GM12878 (cell line): ENCODE measurements around the gene PIGN. TPM values are rescaled to one million over a fixed set of nuclear protein-coding genes. Genes with fewer than 3 reads are reported as not detected.

Experiments
- ATAC-seq: fragments of 200-7000 bp; cut with Tn5 transposase; 3 replicates; pipeline ENCODE4 v1.9.1; 2020; ENCODE audit warnings: mild to moderate bottlenecking, moderate library complexity
- BruUV-seq: library from RNA; stranded (reverse); fragments of 400-500 nt; replicated peaks from 2 replicates; lab custom pipeline; 2021; lab: Mats Ljungman, UMichigan
- CTCF ChIA-PET: fragments of 300-600 bp; sonication (Branson Sonifier 250); formaldehyde crosslinking; extraction: SDS; loops from one replicate; lab custom pipeline; 2021; ENCODE audit warnings: inconsistent platforms; lab: Yijun Ruan, JAX
- POLR2A ChIA-PET: fragments of 350-600 bp; formaldehyde crosslinking; extraction: SDS; loops from one replicate; lab custom pipeline; 2021; ENCODE audit warnings: inconsistent platforms; lab: Charles Lee
- RAD21 ChIA-PET: fragments of 300-600 bp; sonication (Branson Sonifier 250); formaldehyde crosslinking; loops from one replicate; lab custom pipeline; 2023; ENCODE audit warnings: antibody characterized with exemption; ENCODE audit not compliant: unreplicated experiment; lab: Charles Lee
- SMC1A ChIA-PET: fragments of 300-600 bp; sonication (Branson Sonifier 250); formaldehyde crosslinking; loops from one replicate; lab custom pipeline; 2023; ENCODE audit not compliant: unreplicated experiment, uncharacterized antibody; lab: Charles Lee
- DNase-seq: peaks from one replicate; pipeline ENCODE4 v3.0.0-alpha.2; 2011; ENCODE audit warnings: low read depth, low spot score
- FAIRE-seq: peaks from 3 replicates; lab custom pipeline; 2011; peaks lifted over from hg19 to GRCh38; lab: Jason Lieb, UNC
- H2AFZ ChIP-seq: 2 replicates; pipeline ENCODE4 v1.6.0; 2011; ENCODE audit warnings: low read depth, low read length, control low read depth; ENCODE audit not compliant: control insufficient read depth
- H3K27ac ChIP-seq: 2 replicates; pipeline ENCODE4 v1.5.1; 2011; ENCODE audit warnings: control low read depth; ENCODE audit not compliant: control insufficient read depth, insufficient read depth
- H3K27me3 ChIP-seq, 2 experiments: replicated peaks in 1 of 2; 2 replicates each; pipeline versions ENCODE4 v1.6.0 to v1.6.1; 2011; ENCODE audit warnings: low read length in 1 of 2; ENCODE audit not compliant: control insufficient read depth in 2 of 2, insufficient read depth in 2 of 2
- H3K36me3 ChIP-seq, 2 experiments: 2 replicates each; pipeline ENCODE4 v1.5.1; 2011; ENCODE audit warnings: low read length in 1 of 2; ENCODE audit not compliant: control insufficient read depth in 2 of 2, insufficient read depth in 2 of 2
- H3K4me1 ChIP-seq: 2 replicates; pipeline ENCODE4 v1.6.1; 2011; ENCODE audit warnings: mild to moderate bottlenecking, low read length, moderate library complexity, mixed read lengths; ENCODE audit not compliant: control insufficient read depth, insufficient read depth
- H3K4me2 ChIP-seq: 2 replicates; pipeline ENCODE4 v1.6.0; 2011; ENCODE audit warnings: control low read depth; ENCODE audit not compliant: control insufficient read depth, insufficient read depth
- H3K4me3 ChIP-seq: fragments of 200-600 bp; sonication (generic); 2 replicates; pipeline ENCODE4 v1.5.1; 2016
- H3K79me2 ChIP-seq: 2 replicates; pipeline ENCODE4 v1.6.0; 2011; ENCODE audit warnings: low read length; ENCODE audit not compliant: control insufficient read depth, insufficient read depth
- H3K9ac ChIP-seq: 2 replicates; pipeline ENCODE4 v1.8.0; 2011; ENCODE audit warnings: low read length, control low read depth, mixed read lengths; ENCODE audit not compliant: control insufficient read depth, insufficient read depth
- H3K9me3 ChIP-seq: replicated peaks from 3 replicates; pipeline ENCODE4 v1.5.1; 2011; ENCODE audit warnings: mild to moderate bottlenecking, low read length; ENCODE audit not compliant: control insufficient read depth, insufficient read depth
- H4K20me1 ChIP-seq: 2 replicates; pipeline ENCODE4 v1.6.0; 2011; ENCODE audit not compliant: control insufficient read depth, insufficient read depth
- ASH2L ChIP-seq: fragments of 300-600, 200-600 bp; sonication (generic); IDR thresholded peaks from 2 replicates; pipeline ENCODE4 v1.6.1; 2017; ENCODE audit warnings: low read depth, mild to moderate bottlenecking, borderline replicate concordance
- BACH1 ChIP-seq: fragments of 450-650 bp; IDR thresholded peaks from 2 replicates; pipeline ENCODE4 v1.6.1; 2017; ENCODE audit warnings: mild to moderate bottlenecking, borderline replicate concordance
- BRCA1 ChIP-seq: IDR thresholded peaks from 2 replicates; pipeline ENCODE4 v1.6.1; 2011; ENCODE audit warnings: low read depth, low read length, improper control_type of control experiment
- CBX3 ChIP-seq: fragments of 200-600 bp; sonication (generic); IDR thresholded peaks from 2 replicates; pipeline ENCODE4 v1.6.1; 2016; ENCODE audit warnings: low read depth, borderline replicate concordance
- CHD1 ChIP-seq: IDR thresholded peaks from 2 replicates; pipeline ENCODE4 v1.6.1; 2012; ENCODE audit warnings: low read depth, low read length, improper control_type of control experiment
- EGR1 ChIP-seq, 2 experiments: IDR thresholded peaks; 1 replicate in 1 of 2; 2 replicates in 1 of 2; pipeline ENCODE4 v1.6.1; 2011 to 2012; ENCODE audit warnings: low read depth in 2 of 2, low read length in 2 of 2, borderline replicate concordance in 1 of 2, mild to moderate bottlenecking in 1 of 2, moderate library complexity in 1 of 2
- NFIC ChIP-seq: IDR thresholded peaks from 2 replicates; pipeline ENCODE4 v1.6.1; 2012; ENCODE audit warnings: low read depth, mild to moderate bottlenecking, inconsistent platforms, low read length, moderate library complexity
- NFXL1 ChIP-seq: fragments of 450-650 bp; IDR thresholded peaks from 2 replicates; pipeline ENCODE4 v1.6.1; 2017; ENCODE audit warnings: antibody characterized with exemption, mild to moderate bottlenecking, borderline replicate concordance
- NFYB ChIP-seq: IDR thresholded peaks from 2 replicates; pipeline ENCODE4 v1.6.1; 2011; ENCODE audit warnings: low read depth, mild to moderate bottlenecking, low read length, improper control_type of control experiment, moderate library complexity; ENCODE audit not compliant: insufficient read depth
- PML ChIP-seq: IDR thresholded peaks from 2 replicates; pipeline ENCODE4 v1.6.1; 2012; ENCODE audit warnings: low read length, inconsistent platforms
- SIX5 ChIP-seq: IDR thresholded peaks from 2 replicates; pipeline ENCODE4 v1.6.1; 2011; ENCODE audit warnings: mild to moderate bottlenecking, low read depth, low read length, moderate library complexity; ENCODE audit not compliant: severe bottlenecking
- SMAD1 ChIP-seq: fragments of 450-650 bp; IDR thresholded peaks from 2 replicates; pipeline ENCODE4 v1.6.1; 2018; ENCODE audit warnings: mild to moderate bottlenecking, low read depth; ENCODE audit not compliant: partially characterized antibody
- WRNIP1 ChIP-seq: IDR thresholded peaks from 2 replicates; pipeline ENCODE4 v1.6.1; 2011; ENCODE audit warnings: low read depth, low read length, improper control_type of control experiment, borderline replicate concordance
- WGBS: methylation state at CpG from one replicate; pipeline ENCODE4 v1.1.6; 2016; ENCODE audit warnings: low lambda C conversion rate; ENCODE audit not compliant: insufficient replicate concordance, insufficient coverage; ENCODE audit errors: missing lambda C conversion rate; 5-methylcytosine and 5-hydroxymethylcytosine counted together
- in situ Hi-C: fragments of 300-500 bp; cut with MboI; formaldehyde crosslinking; loops from 9 replicates; pipeline ENCODE4 v1.14.3; 2018; ENCODE audit warnings: mixed read lengths
- intact Hi-C: fragments of 100-400 bp; cut with micrococcal nuclease; formaldehyde crosslinking; loops from one replicate; pipeline ENCODE4 v1.14.2; 2022; ENCODE audit not compliant: unreplicated experiment
- polyA plus RNA-seq, 11 experiments: library from polyadenylated mRNA; depleted of rRNA in 4 of 11; unstranded in 6 of 11; stranded (reverse) in 5 of 11; fragments of >200 nt; fragmentation: Nextera tagmentation in 4 of 11; fragmentation: Illumina TruSeq in 1 of 11; extraction: Ambion mirVana in 4 of 11; extraction: Trizol in 1 of 11; gene quantifications; 1 replicate in 1 of 11; 2 replicates in 10 of 11; pipeline versions ENCODE4 v1.2.1 to v1.2.3, GENCODE V29; 2011 to 2016; ENCODE audit warnings: inconsistent platforms in 2 of 11, missing spikeins in 2 of 11, low read depth in 1 of 11
- total RNA-seq, 4 experiments: library from RNA; depleted of rRNA in 3 of 4; stranded (reverse); fragments of >200 nt in 3 of 4; fragmentation: Illumina TruSeq in 1 of 4; extraction: Trizol in 1 of 4; gene quantifications; 2 replicates each; pipeline versions ENCODE4 v1.2.1 to v1.2.3, GENCODE V29; 2013 to 2021
- TF ChIP-seq, protein P1 (sequence below): fragments of 450-650 bp; IDR thresholded peaks from 2 replicates; pipeline ENCODE4 v1.6.1; 2017; ENCODE audit warnings: low read depth, mild to moderate bottlenecking, moderate library complexity
- TF ChIP-seq, protein P2 (sequence below): IDR thresholded peaks from 2 replicates; pipeline ENCODE4 v1.6.1; 2012; ENCODE audit warnings: mild to moderate bottlenecking, low read depth, low read length
- TF ChIP-seq, protein P3 (sequence below): fragments of 450-650 bp; IDR thresholded peaks from 2 replicates; pipeline ENCODE4 v1.6.1; 2018; ENCODE audit warnings: mild to moderate bottlenecking, low read depth, moderate library complexity; ENCODE audit not compliant: partially characterized antibody

The PIGN gene
- total and polyA plus RNA-seq, 10 of the 15 experiments (the other 5 are each of a cell fraction or from before 2014, with no cell fraction given): 6.9 to 25.4 (median 18.7) TPM

DNA sequence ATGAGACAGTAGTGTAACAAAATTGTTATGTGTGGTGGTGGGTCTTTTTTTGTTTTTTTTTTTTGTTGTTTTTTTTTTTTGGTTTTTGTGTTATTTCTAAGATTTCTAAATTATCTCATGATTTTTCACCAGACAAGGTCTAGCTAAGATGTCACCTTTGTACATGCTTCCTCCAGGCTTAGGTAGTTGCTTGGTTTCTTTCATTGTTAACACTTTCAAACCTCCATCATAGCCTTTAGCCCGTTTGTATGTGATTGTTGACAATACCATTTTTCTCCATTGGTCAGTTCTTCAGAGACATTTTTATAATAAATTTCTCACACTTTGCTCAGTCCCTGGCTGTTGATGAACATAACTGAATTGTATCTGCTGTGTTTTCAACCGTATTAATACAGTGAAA lies 2.4 kb upstream of the PIGN start:
- ChIA-PET POLR2A (interaction anchor here (0.6 kb wide), 4 partner anchors 9 to 128 kb away, joined by 5 to 9 read pairs (median 6); no protein-coding TSS in a partner anchor), RAD21 (interaction anchor here (0.6 to 1.7 kb wide), 2 partner anchors 60 to 210 kb away, joined by 3 to 10 read pairs; no protein-coding TSS in a partner anchor)
- FAIRE-seq: no peak
- TF ChIP-seq BACH1: no peak
- TF ChIP-seq NFIC: no peak
- no peak for TF ChIP-seq BRCA1
- no peak for TF ChIP-seq SMAD1
- no peak for TF ChIP-seq NFXL1
- TF ChIP-seq, protein P1, sequence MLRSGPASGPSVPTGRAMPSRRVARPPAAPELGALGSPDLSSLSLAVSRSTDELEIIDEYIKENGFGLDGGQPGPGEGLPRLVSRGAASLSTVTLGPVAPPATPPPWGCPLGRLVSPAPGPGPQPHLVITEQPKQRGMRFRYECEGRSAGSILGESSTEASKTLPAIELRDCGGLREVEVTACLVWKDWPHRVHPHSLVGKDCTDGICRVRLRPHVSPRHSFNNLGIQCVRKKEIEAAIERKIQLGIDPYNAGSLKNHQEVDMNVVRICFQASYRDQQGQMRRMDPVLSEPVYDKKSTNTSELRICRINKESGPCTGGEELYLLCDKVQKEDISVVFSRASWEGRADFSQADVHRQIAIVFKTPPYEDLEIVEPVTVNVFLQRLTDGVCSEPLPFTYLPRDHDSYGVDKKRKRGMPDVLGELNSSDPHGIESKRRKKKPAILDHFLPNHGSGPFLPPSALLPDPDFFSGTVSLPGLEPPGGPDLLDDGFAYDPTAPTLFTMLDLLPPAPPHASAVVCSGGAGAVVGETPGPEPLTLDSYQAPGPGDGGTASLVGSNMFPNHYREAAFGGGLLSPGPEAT: no peak
- no peak for TF ChIP-seq CBX3
- TF ChIP-seq, protein P2, sequence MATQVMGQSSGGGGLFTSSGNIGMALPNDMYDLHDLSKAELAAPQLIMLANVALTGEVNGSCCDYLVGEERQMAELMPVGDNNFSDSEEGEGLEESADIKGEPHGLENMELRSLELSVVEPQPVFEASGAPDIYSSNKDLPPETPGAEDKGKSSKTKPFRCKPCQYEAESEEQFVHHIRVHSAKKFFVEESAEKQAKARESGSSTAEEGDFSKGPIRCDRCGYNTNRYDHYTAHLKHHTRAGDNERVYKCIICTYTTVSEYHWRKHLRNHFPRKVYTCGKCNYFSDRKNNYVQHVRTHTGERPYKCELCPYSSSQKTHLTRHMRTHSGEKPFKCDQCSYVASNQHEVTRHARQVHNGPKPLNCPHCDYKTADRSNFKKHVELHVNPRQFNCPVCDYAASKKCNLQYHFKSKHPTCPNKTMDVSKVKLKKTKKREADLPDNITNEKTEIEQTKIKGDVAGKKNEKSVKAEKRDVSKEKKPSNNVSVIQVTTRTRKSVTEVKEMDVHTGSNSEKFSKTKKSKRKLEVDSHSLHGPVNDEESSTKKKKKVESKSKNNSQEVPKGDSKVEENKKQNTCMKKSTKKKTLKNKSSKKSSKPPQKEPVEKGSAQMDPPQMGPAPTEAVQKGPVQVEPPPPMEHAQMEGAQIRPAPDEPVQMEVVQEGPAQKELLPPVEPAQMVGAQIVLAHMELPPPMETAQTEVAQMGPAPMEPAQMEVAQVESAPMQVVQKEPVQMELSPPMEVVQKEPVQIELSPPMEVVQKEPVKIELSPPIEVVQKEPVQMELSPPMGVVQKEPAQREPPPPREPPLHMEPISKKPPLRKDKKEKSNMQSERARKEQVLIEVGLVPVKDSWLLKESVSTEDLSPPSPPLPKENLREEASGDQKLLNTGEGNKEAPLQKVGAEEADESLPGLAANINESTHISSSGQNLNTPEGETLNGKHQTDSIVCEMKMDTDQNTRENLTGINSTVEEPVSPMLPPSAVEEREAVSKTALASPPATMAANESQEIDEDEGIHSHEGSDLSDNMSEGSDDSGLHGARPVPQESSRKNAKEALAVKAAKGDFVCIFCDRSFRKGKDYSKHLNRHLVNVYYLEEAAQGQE: no peak
- TF ChIP-seq EGR1 (IDR thresholded peaks at IDR 0.05; ENCODE audit: borderline replicate concordance in 1 of 2, low read depth in 2 of 2, low read length in 2 of 2): no peak
- TF ChIP-seq CHD1: no peak
- TF ChIP-seq, protein P3, sequence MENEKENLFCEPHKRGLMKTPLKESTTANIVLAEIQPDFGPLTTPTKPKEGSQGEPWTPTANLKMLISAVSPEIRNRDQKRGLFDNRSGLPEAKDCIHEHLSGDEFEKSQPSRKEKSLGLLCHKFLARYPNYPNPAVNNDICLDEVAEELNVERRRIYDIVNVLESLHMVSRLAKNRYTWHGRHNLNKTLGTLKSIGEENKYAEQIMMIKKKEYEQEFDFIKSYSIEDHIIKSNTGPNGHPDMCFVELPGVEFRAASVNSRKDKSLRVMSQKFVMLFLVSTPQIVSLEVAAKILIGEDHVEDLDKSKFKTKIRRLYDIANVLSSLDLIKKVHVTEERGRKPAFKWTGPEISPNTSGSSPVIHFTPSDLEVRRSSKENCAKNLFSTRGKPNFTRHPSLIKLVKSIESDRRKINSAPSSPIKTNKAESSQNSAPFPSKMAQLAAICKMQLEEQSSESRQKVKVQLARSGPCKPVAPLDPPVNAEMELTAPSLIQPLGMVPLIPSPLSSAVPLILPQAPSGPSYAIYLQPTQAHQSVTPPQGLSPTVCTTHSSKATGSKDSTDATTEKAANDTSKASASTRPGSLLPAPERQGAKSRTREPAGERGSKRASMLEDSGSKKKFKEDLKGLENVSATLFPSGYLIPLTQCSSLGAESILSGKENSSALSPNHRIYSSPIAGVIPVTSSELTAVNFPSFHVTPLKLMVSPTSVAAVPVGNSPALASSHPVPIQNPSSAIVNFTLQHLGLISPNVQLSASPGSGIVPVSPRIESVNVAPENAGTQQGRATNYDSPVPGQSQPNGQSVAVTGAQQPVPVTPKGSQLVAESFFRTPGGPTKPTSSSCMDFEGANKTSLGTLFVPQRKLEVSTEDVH: no peak
- TF ChIP-seq ASH2L: no peak
- no peak for TF ChIP-seq WRNIP1
- no peak for TF ChIP-seq SIX5
- TF ChIP-seq NFYB: no peak
- no peak for TF ChIP-seq PML

More for the DNA sequence above, 2.4 kb upstream of the PIGN start:
- Histone ChIP-seq H4K20me1 (no peaks in the 10 kb centered on the region), H3K9ac (peak overlapping the region; percentile 90; the same call in 1 of the 2 replicates), H3K79me2 (peaks cover 83% of the 10 kb centered on the region), H3K4me3 (peak overlapping the region; percentile 99), H3K27ac (no peak overlapping the region), H2AFZ (no peak overlapping the region), H3K27me3 (no peaks in the 10 kb centered on the region), H3K36me3 (peaks cover 0 to 2% of the 10 kb centered on the region in 2 experiments; a peak in 1 of 4 replicates), H3K4me1 (peaks cover 3% of the 10 kb centered on the region), H3K4me2 (peak overlapping the region; percentile 88), H3K9me3 (peaks cover 6% of the 10 kb centered on the region; the same call in 2 of the 3 replicates)
- BruUV-seq: no TSS peak
- in situ Hi-C loops (loop anchor here (5.0 kb wide), 1 partner anchor 58 kb away; no protein-coding TSS in a partner anchor), intact Hi-C loops (loop anchor here (5.0 to 10.0 kb wide), 3 partner anchors 138 to 796 kb away; partner anchors contain the start of genes TNFRSF11A and ZCCHC2)
- ATAC-seq (no peak), DNase-seq (no peak)
- ChIA-PET SMC1A (interaction anchor here (1.0 to 1.4 kb wide), 3 partner anchors 10 to 60 kb away, joined by 3 to 8 read pairs (median 3); no protein-coding TSS in a partner anchor), CTCF (interaction anchor here (0.6 to 1.5 kb wide), 4 partner anchors 9 to 69 kb away, joined by 3 to 17 read pairs (median 4); no protein-coding TSS in a partner anchor)
- WGBS: 19% methylated on average over 2 of the region's 2 CpGs
